Measurements from ENCODE around the gene ZIM2. TPM values are rescaled to one million over a fixed set of nuclear protein-coding genes. Genes with fewer than 3 reads are reported as not detected.

The ZIM2 gene
- total RNA-seq, 1 experiment from 2014 or later: not detected

- intact Hi-C loops (cut with micrococcal nuclease; ENCODE audit: unreplicated experiment): no loop called here
- ChIA-PET CTCF (interaction anchor here (0.7 kb wide), 1 partner anchor 1315 kb away, joined by 7 read pairs; no protein-coding TSS in a partner anchor), POLR2A (ENCODE audit: unreplicated experiment) (no interaction called here)
- Histone ChIP-seq H3K4me2 (no peak overlapping the region), H3K36me3 (ENCODE audit: low read depth) (no peaks in the 10 kb centered on the region), H3K4me3 (no peak overlapping the region), H2AFZ (no peak overlapping the region), H3F3A (ENCODE audit: insufficient read depth, low read depth) (no peaks in the 10 kb centered on the region), H3K9me3 (ENCODE audit: insufficient read depth, low read depth) (peaks cover 5% of the 10 kb centered on the region; the same call in 1 of the 2 replicates), H3K4me1 (replicated peaks; ENCODE audit: insufficient read depth) (no peaks in the 10 kb centered on the region), H3K9me2 (ENCODE audit: insufficient read depth) (no peaks in the 10 kb centered on the region), H4K20me1 (ENCODE audit: insufficient read depth) (no peaks in the 10 kb centered on the region), H3K27me3 (ENCODE audit: insufficient read depth, low read depth) (no peaks in the 10 kb centered on the region), H3K79me2 (ENCODE audit: low read depth) (no peaks in the 10 kb centered on the region), H3K27ac (no peak overlapping the region)
- no peak for DNase-seq
- no TSS peak for BruUV-seq (replicated peaks)
- no peak for TF ChIP-seq CTCF (conservative IDR thresholded peaks at IDR 0.05)
- no peak for TF ChIP-seq EZH2 (IDR thresholded peaks at IDR 0.05; ENCODE audit: low read depth)
Measured at GRCh38 chr19:56837004-56837403, 3.5 kb downstream of the ZIM2 start.

GRCh38 chr19:56836059-56836458, 4.5 kb downstream of the ZIM2 start:
- no peaks in the 10 kb centered on the region for H3K9me2 ChIP-seq (ENCODE audit: insufficient read depth)
- H3K27me3 ChIP-seq (ENCODE audit: insufficient read depth, low read depth): no peaks in the 10 kb centered on the region
- H2AFZ ChIP-seq: no peak overlapping the region
- no peaks in the 10 kb centered on the region for H3K4me1 ChIP-seq (replicated peaks; ENCODE audit: insufficient read depth)
- DNase-seq: no peak
- no peaks in the 10 kb centered on the region for H3K79me2 ChIP-seq (ENCODE audit: low read depth)
- no TSS peak for BruUV-seq (replicated peaks)
- no peak overlapping the region for H3K4me3 ChIP-seq
- H3K9me3 ChIP-seq (ENCODE audit: insufficient read depth, low read depth): peaks cover 5% of the 10 kb centered on the region; the same call in 1 of the 2 replicates
- ChIA-PET CTCF (no interaction called here), POLR2A (ENCODE audit: unreplicated experiment) (no interaction called here)
- H4K20me1 ChIP-seq (ENCODE audit: insufficient read depth): no peaks in the 10 kb centered on the region
- no peaks in the 10 kb centered on the region for H3F3A ChIP-seq (ENCODE audit: insufficient read depth, low read depth)
- H3K36me3 ChIP-seq (ENCODE audit: low read depth): no peaks in the 10 kb centered on the region
- no peak overlapping the region for H3K4me2 ChIP-seq
- intact Hi-C loops (cut with micrococcal nuclease; ENCODE audit: unreplicated experiment): no loop called here
- no peak overlapping the region for H3K27ac ChIP-seq
- no peak for TF ChIP-seq CTCF (conservative IDR thresholded peaks at IDR 0.05)
- no peak for TF ChIP-seq EZH2 (IDR thresholded peaks at IDR 0.05; ENCODE audit: low read depth)

GRCh38 chr19:56835401-56835800, 5.1 kb downstream of the ZIM2 start:
- no peaks in the 10 kb centered on the region for H3K36me3 ChIP-seq (ENCODE audit: low read depth)
- no peak overlapping the region for H3K4me2 ChIP-seq
- no peaks in the 10 kb centered on the region for H3F3A ChIP-seq (ENCODE audit: insufficient read depth, low read depth)
- POLR2A ChIA-PET (ENCODE audit: unreplicated experiment): no interaction called here
- no peak for TF ChIP-seq CTCF (conservative IDR thresholded peaks at IDR 0.05)
- TF ChIP-seq EZH2 (IDR thresholded peaks at IDR 0.05; ENCODE audit: low read depth): no peak
- no peaks in the 10 kb centered on the region for H3K79me2 ChIP-seq (ENCODE audit: low read depth)
- intact Hi-C loops (cut with micrococcal nuclease; ENCODE audit: unreplicated experiment): no loop called here
- CTCF ChIA-PET: no interaction called here
- no peak overlapping the region for H3K4me3 ChIP-seq
- peaks cover 5% of the 10 kb centered on the region; the same call in 1 of the 2 replicates for H3K9me3 ChIP-seq (ENCODE audit: insufficient read depth, low read depth)
- no peaks in the 10 kb centered on the region for H4K20me1 ChIP-seq (ENCODE audit: insufficient read depth)
- no TSS peak for BruUV-seq (replicated peaks)
- DNase-seq: no peak
- H3K27ac ChIP-seq: no peak overlapping the region
- H3K27me3 ChIP-seq (ENCODE audit: insufficient read depth, low read depth): no peaks in the 10 kb centered on the region
- H2AFZ ChIP-seq: no peak overlapping the region
- no peaks in the 10 kb centered on the region for H3K4me1 ChIP-seq (replicated peaks; ENCODE audit: insufficient read depth)
- H3K9me2 ChIP-seq (ENCODE audit: insufficient read depth): no peaks in the 10 kb centered on the region

All from PC-9 (cell line).